Ishikawa (cell line): ENCODE results near the gene COL27A1.

ENCODE experiments used
- CEBPB ChIP-seq: IDR thresholded peaks from 2 replicates; pipeline ENCODE4 v1.6.1; 2012
- CREB1 ChIP-seq: IDR thresholded peaks from 2 replicates; pipeline ENCODE4 v1.6.1; 2012; ENCODE audit warnings: low read depth
- EGR1 ChIP-seq: IDR thresholded peaks from 2 replicates; pipeline ENCODE4 v1.6.1; 2012
- EP300 ChIP-seq: IDR thresholded peaks from 2 replicates; pipeline ENCODE4 v1.6.1; 2012; ENCODE audit warnings: borderline replicate concordance
- FOXM1 ChIP-seq: IDR thresholded peaks from 2 replicates; pipeline ENCODE4 v1.6.1; 2012; ENCODE audit warnings: low read depth, borderline replicate concordance
- NFIC ChIP-seq: IDR thresholded peaks from 2 replicates; pipeline ENCODE4 v1.6.1; 2012
- RAD21 ChIP-seq: IDR thresholded peaks from 2 replicates; pipeline ENCODE4 v1.6.1; 2012; ENCODE audit warnings: low read depth
- TAF1 ChIP-seq: IDR thresholded peaks from 2 replicates; pipeline ENCODE4 v1.6.1; 2012; ENCODE audit warnings: low read depth, mild to moderate bottlenecking
- TCF12 ChIP-seq: IDR thresholded peaks from 2 replicates; pipeline ENCODE4 v1.6.1; 2012; ENCODE audit warnings: low read depth
- TEAD4 ChIP-seq: IDR thresholded peaks from 2 replicates; pipeline ENCODE4 v1.6.1; 2012
- YY1 ChIP-seq: IDR thresholded peaks from 2 replicates; pipeline ENCODE4 v1.6.1; 2012; ENCODE audit warnings: low read depth
- TF ChIP-seq, protein P1 (sequence below): IDR thresholded peaks from 2 replicates; pipeline ENCODE4 v1.6.1; 2012; ENCODE audit warnings: low read depth, mild to moderate bottlenecking
- TF ChIP-seq, protein P2 (sequence below): IDR thresholded peaks from 2 replicates; pipeline ENCODE4 v1.6.1; 2012
- TF ChIP-seq, protein P3 (sequence below): IDR thresholded peaks from 2 replicates; pipeline ENCODE4 v1.6.1; 2012

DNA sequence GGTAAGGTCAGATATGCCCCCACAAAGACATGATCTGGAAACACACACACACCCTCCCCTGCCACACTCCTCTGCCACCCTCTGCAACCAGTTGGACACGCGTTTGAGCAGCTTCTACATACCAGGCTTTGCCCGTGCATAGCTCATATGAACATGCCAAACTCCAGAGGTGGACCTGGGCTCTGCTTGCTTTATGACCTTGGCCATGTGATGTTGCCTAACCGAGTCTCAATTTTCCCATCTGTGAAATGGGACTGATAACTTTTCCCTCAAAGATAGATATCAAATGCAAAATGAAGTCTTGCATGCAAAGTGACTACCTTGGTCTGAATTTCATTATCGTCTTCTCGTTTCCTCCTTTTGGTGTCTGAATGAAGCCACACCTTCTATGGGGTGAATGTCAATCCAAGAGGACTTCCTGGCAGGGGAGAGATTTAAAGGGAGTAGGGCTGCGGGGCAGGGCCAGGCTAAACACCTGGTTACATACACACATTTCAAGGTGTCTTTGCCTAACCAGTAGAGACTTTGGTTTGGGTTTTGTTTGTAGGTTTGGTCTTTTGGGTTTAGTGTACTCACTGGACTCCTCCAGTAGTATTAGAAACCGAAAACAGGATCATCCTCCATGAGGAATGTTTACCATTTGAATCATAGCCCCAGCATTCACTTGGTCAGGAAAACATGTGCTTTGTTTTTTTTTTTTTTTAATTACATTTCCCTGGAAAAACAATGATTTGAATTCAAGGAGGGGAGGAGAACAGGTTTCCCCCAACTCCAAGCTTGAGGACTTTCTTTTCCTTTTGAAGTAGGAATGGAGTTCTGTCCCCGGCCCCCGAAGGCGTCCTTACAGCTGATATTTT is 63.2 kb downstream of the COL27A1 start:
- TF ChIP-seq CEBPB, result no peak
- TF ChIP-seq, protein P1, sequence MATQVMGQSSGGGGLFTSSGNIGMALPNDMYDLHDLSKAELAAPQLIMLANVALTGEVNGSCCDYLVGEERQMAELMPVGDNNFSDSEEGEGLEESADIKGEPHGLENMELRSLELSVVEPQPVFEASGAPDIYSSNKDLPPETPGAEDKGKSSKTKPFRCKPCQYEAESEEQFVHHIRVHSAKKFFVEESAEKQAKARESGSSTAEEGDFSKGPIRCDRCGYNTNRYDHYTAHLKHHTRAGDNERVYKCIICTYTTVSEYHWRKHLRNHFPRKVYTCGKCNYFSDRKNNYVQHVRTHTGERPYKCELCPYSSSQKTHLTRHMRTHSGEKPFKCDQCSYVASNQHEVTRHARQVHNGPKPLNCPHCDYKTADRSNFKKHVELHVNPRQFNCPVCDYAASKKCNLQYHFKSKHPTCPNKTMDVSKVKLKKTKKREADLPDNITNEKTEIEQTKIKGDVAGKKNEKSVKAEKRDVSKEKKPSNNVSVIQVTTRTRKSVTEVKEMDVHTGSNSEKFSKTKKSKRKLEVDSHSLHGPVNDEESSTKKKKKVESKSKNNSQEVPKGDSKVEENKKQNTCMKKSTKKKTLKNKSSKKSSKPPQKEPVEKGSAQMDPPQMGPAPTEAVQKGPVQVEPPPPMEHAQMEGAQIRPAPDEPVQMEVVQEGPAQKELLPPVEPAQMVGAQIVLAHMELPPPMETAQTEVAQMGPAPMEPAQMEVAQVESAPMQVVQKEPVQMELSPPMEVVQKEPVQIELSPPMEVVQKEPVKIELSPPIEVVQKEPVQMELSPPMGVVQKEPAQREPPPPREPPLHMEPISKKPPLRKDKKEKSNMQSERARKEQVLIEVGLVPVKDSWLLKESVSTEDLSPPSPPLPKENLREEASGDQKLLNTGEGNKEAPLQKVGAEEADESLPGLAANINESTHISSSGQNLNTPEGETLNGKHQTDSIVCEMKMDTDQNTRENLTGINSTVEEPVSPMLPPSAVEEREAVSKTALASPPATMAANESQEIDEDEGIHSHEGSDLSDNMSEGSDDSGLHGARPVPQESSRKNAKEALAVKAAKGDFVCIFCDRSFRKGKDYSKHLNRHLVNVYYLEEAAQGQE, result no peak
- TF ChIP-seq EGR1, result no peak
- no peak for TF ChIP-seq EP300
- TF ChIP-seq TCF12, result no peak
- no peak for TF ChIP-seq NFIC
- TF ChIP-seq, protein P2, sequence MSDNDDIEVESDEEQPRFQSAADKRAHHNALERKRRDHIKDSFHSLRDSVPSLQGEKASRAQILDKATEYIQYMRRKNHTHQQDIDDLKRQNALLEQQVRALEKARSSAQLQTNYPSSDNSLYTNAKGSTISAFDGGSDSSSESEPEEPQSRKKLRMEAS, result no peak
- no peak for TF ChIP-seq TEAD4
- TF ChIP-seq CREB1, result no peak
- TF ChIP-seq, protein P3, sequence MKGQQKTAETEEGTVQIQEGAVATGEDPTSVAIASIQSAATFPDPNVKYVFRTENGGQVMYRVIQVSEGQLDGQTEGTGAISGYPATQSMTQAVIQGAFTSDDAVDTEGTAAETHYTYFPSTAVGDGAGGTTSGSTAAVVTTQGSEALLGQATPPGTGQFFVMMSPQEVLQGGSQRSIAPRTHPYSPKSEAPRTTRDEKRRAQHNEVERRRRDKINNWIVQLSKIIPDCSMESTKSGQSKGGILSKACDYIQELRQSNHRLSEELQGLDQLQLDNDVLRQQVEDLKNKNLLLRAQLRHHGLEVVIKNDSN, result no peak
- TF ChIP-seq FOXM1, result no peak
- TF ChIP-seq RAD21, result no peak
- no peak for TF ChIP-seq TAF1
- TF ChIP-seq YY1, result no peak
